ENCODE data around the gene LRCH4.

Gene LRCH4

DNA sequence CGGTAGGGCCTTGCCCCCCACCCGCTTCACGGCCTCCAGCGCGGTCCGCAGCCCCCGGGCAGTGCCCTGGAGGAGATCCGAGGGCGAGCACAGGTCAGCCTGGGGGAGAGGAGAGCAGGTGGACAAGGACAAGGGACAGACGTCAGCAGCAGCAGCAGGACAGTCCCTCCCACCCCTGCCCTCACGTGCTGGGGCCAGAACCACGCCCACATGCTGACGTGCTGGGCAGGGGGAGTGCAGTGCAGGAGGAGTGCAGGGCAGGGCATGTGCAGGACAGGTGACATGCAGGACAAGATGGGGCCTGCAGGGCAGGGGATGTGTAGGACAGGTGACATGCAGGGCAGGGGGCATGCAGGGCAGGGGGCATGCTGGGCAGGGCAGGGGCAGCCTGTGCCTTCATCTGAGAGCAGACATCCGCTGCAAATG, 10.7 kb downstream of the LRCH4 start:
- no peaks in the 10 kb centered on the region for H3K9me3 ChIP-seq (ENCODE audit: low read depth, low read length)
- no peak overlapping the region for H3K27ac ChIP-seq
- no peak for DNase-seq (ENCODE audit: low read depth, low spot score)
- TF ChIP-seq FOXP2 (optimal IDR thresholded peaks at IDR 0.05; ENCODE audit: control extremely low read depth, extremely low read length, insufficient read depth) (no peak), EZH2 (IDR thresholded peaks at IDR 0.05) (no peak), POLR2AphosphoS5 (IDR thresholded peaks at IDR 0.05; ENCODE audit: borderline replicate concordance, low read depth, low read length) (no peak)
- peaks cover 9% of the 10 kb centered on the region; the same call in 1 of the 2 replicates for H3K36me3 ChIP-seq (ENCODE audit: insufficient read depth, low read length)
- no peak overlapping the region for H3K4me3 ChIP-seq
- no peak overlapping the region for H3K9ac ChIP-seq (ENCODE audit: insufficient read length)

DNA sequence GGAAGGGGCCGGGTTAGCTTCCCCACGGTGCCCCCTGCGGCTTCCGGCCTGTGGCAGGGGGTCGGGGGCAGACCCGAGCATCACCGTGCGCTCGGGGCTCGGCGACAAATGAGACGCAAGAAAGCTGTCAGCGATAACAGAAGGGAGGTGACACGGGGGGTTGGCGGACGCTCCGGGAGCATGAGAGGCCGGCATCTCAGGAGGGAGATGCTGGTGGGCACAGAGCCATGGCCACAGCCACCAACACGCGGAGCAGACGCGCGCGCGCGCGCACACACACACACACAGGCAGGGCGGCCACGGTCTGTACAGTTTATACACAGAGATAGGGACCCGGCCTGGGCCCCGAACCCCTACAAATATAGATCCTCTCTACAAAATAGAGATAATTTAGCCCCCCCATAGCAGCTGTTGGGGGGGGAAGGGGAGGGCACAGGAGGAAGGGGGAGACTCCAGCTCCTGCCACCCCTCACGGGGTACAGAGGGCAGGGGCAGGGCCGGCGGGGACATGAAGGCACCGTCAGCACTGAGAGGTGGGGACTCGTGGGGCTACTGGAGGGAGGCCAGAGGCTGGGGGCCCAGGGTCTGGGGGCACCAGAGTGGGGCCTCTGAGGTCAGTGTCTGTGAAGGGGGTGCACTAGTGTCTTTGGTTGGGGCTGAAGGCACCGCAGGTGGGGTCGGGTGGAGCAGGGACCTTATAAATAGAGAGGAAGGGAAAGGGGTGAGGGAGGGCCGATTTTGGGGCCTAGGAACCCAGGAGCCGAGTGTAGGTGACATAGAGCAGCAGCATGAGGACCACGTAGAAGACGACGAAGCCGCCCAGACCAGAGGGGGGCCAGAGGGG, 11.3 kb downstream of the LRCH4 start:
- TF ChIP-seq EZH2 (IDR thresholded peaks at IDR 0.05) (no peak), FOXP2 (optimal IDR thresholded peaks at IDR 0.05; ENCODE audit: control extremely low read depth, extremely low read length, insufficient read depth) (no peak), POLR2AphosphoS5 (IDR thresholded peaks at IDR 0.05; ENCODE audit: borderline replicate concordance, low read depth, low read length) (no peak)
- DNase-seq (ENCODE audit: low read depth, low spot score): no peak
- no peak overlapping the region for H3K9ac ChIP-seq (ENCODE audit: insufficient read length)
- H3K9me3 ChIP-seq (ENCODE audit: low read depth, low read length): no peaks in the 10 kb centered on the region
- H3K27ac ChIP-seq: no peak overlapping the region
- H3K36me3 ChIP-seq (ENCODE audit: insufficient read depth, low read length): peaks cover 4% of the 10 kb centered on the region; the same call in 1 of the 2 replicates
- H3K4me3 ChIP-seq: no peak overlapping the region

DNA sequence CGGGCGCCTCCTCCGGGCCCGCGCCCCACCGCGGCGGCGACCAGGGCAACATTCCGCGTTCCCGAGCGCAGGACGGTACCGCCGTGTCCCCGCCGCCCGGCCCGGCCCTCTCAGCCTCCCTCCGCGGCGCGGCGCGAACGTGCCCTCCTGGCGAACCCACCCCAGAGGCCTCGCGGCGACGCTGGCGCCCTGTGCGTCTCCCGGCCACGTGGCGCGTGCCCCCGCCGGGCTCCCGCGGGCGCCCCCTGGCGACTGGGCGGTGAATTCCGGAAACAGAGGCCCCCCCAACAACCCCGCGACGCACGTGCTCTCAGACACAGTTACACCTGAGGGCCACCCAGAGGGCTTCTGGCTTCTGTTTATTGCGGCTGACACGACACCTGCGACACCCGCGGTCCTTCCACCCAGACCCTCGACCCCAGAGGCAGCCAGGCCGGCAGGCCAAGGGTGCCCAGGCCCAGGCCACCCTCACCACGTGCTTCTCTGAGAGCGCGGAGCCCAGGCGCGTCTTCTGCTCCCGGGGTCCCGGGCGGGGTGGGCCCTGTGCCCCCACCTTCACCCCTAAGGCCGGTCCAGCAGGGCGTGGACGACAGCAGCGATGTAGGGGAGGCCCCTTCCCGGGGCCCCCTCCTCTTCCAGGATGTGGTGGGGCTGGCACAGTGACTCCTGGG, 12.1 kb downstream of the LRCH4 start, which contains the start of gene SAP25:
Gene SAP25, minus strand, starts transcription at position 210 of the 671 bp plus-strand sequence. Its CDS starts 158 bp downstream, at position 52.
- Histone ChIP-seq H3K9me3 (ENCODE audit: low read depth, low read length) (no peaks in the 10 kb centered on the region), H3K27ac (no peak within 1 kb of the TSS), H3K4me3 (no peak within 1 kb of the TSS), H3K9ac (ENCODE audit: insufficient read length) (no peak within 1 kb of the TSS), H3K36me3 (ENCODE audit: insufficient read depth, low read length) (peaks cover 3% of the 10 kb centered on the region; the same call in 1 of the 2 replicates)
- DNase-seq (ENCODE audit: low read depth, low spot score): no peak
- no peak for TF ChIP-seq FOXP2 (optimal IDR thresholded peaks at IDR 0.05; ENCODE audit: control extremely low read depth, extremely low read length, insufficient read depth)
- no peak for TF ChIP-seq POLR2AphosphoS5 (IDR thresholded peaks at IDR 0.05; ENCODE audit: borderline replicate concordance, low read depth, low read length)
- TF ChIP-seq EZH2 (IDR thresholded peaks at IDR 0.05): no peak

DNA sequence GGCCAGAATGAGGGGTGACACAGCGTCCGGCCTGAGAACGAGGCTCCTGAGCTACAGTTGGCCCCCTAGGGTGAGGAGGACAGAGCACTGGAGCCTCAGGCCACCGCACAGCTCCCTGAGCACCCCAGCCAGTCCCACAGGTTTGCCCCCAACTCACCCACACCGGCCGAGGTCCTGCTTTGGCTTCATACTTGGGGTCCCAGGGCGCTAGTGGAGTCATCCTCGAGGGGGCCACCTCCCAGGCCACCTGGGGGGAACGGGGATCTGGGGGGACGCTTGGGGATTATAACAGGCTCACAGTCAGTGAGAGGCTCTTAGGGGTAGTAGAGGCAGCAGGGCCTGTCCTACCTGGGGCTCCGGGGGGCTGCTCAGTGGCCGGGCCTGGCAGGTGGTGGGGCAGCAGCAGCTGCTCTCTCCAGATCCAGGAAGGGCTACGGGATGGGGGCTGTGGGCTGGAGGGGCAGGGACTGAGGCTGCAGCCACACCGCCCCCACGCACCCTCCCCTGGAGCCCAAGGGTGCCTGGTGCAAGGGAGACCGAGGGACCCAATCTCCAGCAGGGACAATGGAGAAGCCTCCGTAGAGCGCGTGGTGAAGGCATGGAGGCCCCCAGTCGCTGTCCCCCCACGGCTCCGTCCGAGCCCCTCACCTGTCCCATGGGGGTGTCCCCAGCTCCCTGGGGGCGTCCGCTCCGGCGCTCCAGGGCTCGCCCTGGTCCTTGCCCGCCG, 12.8 kb downstream of the LRCH4 start:
- DNase-seq (ENCODE audit: low read depth, low spot score): no peak
- TF ChIP-seq POLR2AphosphoS5 (IDR thresholded peaks at IDR 0.05; ENCODE audit: borderline replicate concordance, low read depth, low read length) (no peak), FOXP2 (optimal IDR thresholded peaks at IDR 0.05; ENCODE audit: control extremely low read depth, extremely low read length, insufficient read depth) (no peak), EZH2 (IDR thresholded peaks at IDR 0.05) (no peak)
- Histone ChIP-seq H3K9ac (ENCODE audit: insufficient read length) (no peak overlapping the region), H3K4me3 (no peak overlapping the region), H3K36me3 (ENCODE audit: insufficient read depth, low read length) (peaks cover 3% of the 10 kb centered on the region; the same call in 1 of the 2 replicates), H3K9me3 (ENCODE audit: low read depth, low read length) (no peaks in the 10 kb centered on the region), H3K27ac (no peak overlapping the region)

DNA sequence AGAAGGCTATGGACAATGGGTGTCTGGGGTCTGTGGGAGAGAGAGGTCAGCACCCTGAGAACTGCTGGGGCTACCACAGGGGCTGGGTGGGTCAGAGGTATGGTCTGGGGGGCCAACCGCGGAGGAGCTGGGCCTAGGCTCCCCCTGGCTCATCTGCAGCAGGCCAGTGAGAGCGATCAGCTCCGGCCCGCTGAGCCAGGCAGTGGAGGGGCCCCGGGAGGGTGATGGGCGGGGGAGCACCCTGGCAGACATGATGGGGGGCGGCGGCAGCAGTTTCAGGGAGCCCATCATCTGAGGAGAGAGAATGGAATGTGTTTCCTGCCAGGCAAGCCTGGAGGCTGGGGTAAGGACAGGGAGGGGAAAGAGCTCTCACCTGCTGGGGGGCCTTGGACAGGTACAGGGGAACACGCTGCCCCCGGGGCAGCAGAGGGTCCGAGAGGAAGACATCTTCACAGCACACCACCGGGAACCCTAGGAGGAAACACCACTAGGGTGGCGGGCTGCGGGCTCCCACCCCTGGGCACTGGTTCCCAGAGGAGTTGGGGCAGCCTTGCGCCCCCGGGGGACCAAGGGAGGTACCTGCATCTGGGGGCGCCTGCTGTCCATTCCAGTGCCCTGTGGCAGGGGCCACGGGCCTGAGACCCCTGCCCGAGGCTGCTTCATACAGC, 13.5 kb downstream of the LRCH4 start:
- Histone ChIP-seq H3K36me3 (ENCODE audit: insufficient read depth, low read length) (peaks cover 3% of the 10 kb centered on the region; the same call in 1 of the 2 replicates), H3K27ac (no peak overlapping the region), H3K9ac (ENCODE audit: insufficient read length) (no peak overlapping the region), H3K9me3 (ENCODE audit: low read depth, low read length) (no peaks in the 10 kb centered on the region), H3K4me3 (no peak overlapping the region)
- no peak for DNase-seq (ENCODE audit: low read depth, low spot score)
- TF ChIP-seq POLR2AphosphoS5 (IDR thresholded peaks at IDR 0.05; ENCODE audit: borderline replicate concordance, low read depth, low read length): no peak
- TF ChIP-seq FOXP2 (optimal IDR thresholded peaks at IDR 0.05; ENCODE audit: control extremely low read depth, extremely low read length, insufficient read depth): no peak

DNA sequence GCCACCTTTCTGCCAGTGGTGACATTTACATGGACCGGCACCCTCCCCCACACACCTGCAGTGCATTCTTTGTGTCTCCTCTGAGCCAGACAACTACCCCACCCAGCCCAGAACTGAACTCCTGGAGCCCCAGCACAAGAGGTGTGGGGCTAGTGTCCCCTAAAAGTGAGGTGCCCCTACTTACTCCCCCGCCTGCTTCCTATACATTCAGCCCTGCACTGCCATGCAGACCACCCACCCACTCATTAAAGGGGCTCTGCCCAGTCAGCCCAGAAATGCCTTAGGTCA, 14.2 kb downstream of the LRCH4 start:
- Histone ChIP-seq H3K9me3 (ENCODE audit: low read depth, low read length) (no peaks in the 10 kb centered on the region), H3K27ac (no peak overlapping the region), H3K36me3 (ENCODE audit: insufficient read depth, low read length) (peaks cover 3% of the 10 kb centered on the region; the same call in 1 of the 2 replicates), H3K4me3 (no peak overlapping the region), H3K9ac (ENCODE audit: insufficient read length) (no peak overlapping the region)
- no peak for TF ChIP-seq EZH2 (IDR thresholded peaks at IDR 0.05)
- no peak for TF ChIP-seq POLR2AphosphoS5 (IDR thresholded peaks at IDR 0.05; ENCODE audit: borderline replicate concordance, low read depth, low read length)
- TF ChIP-seq FOXP2 (optimal IDR thresholded peaks at IDR 0.05; ENCODE audit: control extremely low read depth, extremely low read length, insufficient read depth): no peak
- no peak for DNase-seq (ENCODE audit: low read depth, low spot score)

DNA sequence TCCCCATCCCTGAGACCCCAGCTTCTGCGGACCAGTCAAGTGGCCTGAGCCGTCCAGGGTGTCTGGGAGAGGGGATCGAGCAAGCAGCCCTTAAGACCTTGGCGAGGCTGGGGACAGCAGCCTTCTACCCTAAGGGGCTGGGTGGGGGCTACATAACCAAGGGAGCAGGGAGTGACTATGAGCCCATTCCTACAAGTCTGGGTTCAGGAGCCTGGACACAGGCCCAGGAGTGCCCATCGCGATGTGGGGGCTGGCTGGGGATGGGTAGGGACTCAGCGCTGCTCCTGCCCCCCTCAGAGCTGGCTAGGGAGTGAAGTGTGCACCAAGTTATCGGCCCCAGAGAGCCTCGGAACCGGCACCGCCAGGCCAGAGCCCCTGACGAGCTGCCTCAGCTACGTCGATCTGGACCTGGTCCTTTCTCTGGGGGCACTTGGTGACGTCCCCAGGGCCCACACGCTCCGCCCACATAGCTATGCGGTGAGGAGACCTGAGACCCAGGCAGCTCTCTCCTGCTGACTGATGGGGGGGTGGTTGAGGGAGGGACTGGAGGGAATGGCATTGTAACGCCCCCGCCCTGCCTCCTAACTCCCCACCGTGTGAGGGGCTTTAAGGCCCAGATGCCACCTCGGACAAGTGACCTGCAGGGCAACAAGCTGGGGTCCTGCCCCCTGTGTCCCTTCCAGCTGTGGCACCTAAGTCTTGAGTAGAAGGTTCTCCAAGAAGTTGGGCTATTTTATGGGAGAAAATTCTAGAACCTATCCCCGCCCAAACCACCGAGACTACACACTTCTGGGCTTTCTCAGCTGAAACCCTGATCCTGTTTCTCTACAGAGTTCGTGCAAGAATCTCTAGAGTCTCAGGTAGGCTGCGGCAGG, 14.7 kb downstream of the LRCH4 start:
- Histone ChIP-seq H3K27ac (no peak overlapping the region), H3K36me3 (ENCODE audit: insufficient read depth, low read length) (peaks cover 3% of the 10 kb centered on the region; the same call in 1 of the 2 replicates), H3K4me3 (no peak overlapping the region), H3K9me3 (ENCODE audit: low read depth, low read length) (no peaks in the 10 kb centered on the region), H3K9ac (ENCODE audit: insufficient read length) (no peak overlapping the region)
- no peak for DNase-seq (ENCODE audit: low read depth, low spot score)
- TF ChIP-seq POLR2AphosphoS5 (IDR thresholded peaks at IDR 0.05; ENCODE audit: borderline replicate concordance, low read depth, low read length): no peak
- no peak for TF ChIP-seq EZH2 (IDR thresholded peaks at IDR 0.05)
- TF ChIP-seq FOXP2 (optimal IDR thresholded peaks at IDR 0.05; ENCODE audit: control extremely low read depth, extremely low read length, insufficient read depth): no peak

All from SK-N-MC (cell line).